Measurements from ENCODE around the gene AP1G2.

Gene AP1G2

DNA sequence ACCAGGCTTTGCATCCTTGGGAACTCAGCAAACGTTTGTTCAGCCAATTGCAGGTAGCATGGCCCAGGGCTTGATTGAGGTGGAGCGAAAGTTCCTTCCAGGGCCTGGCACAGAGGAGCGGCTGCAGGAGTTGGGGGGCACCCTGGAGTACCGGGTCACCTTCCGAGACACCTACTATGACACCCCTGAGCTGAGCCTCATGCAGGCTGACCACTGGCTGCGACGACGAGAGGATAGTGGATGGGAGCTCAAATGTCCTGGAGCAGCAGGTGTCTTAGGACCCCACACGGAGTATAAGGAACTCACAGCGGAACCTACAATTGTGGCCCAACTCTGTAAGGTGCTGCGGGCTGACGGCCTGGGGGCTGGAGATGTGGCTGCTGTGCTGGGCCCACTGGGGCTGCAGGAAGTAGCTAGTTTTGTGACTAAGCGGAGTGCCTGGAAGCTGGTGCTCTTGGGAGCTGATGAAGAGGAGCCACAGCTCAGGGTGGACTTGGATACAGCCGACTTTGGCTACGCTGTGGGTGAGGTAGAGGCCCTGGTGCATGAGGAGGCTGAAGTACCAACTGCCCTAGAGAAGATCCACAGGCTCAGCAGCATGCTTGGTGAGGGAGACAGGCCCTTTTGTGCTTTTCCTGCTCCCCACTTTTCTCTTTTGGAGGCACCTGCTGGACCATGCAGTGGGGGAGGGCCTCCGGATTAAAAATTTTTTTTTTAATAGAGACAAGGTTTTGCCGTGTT, 10.7 kb downstream of the AP1G2 start:
- no peak for DNase-seq (ENCODE audit: low read depth)

DNA sequence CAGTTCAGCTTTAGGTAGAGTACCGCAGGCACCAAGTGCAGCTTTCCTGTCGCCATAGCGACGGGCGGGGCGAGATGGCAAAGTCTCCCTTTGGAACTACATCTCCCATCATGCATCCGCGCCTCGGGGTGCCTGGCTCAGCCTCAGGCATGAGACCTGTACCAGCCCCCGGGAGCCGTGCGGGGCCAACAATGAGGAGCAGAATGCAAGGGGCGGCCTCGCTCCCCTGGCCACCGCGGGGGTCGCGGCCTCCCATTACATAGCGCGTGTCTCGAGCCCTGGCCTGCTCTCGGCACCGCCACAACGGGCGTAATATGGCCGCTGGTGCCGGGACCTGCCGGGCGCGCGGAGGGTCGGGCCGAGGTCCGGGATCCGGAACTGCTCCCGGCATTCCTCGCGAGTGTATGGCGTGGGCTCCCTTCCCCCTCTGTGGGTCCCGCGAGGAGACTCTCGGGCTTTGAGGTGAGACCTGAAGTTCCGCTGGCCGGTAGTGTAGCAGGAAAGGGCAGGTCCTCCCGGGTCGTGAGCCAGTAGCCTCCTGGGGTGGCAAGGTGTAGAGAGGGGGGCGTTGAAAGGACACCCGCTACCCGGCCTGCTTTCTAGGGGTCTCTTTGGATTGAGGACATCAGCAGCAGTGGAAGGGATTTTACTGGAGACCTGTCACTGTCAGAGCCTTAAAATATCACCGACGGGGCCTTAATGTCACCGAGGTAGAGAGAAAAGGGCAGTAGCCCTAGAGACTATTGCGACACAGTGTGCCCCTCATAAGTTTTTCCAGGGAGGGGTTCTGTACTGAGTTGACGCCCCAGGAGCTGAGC, 11.5 kb downstream of the AP1G2 start, which contains the start of gene THTPA:
THTPA (plus strand) TSS at position 390 of the 818 bp plus-strand sequence. CDS start 487 bp downstream, outside the sequence.
- peak; percentile 89 for DNase-seq (ENCODE audit: low read depth)

DNA sequence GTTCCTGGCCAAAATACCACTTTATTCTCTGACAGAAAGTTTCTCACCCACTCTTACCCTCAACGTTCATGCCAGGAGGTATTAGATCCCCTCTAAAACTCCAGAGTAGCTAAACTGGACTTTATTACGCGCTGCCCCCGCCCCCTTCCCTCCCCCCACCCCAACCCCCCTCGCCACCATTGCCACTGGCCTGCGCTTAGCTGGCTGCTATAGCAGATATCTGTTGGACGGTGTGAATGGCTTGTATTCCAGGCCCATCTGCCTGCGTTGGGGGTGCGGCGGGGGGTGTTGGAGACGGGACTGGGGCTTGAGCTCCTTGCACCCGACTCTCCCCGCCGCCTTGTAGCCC, 12.1 kb downstream of the AP1G2 start:
- DNase-seq (ENCODE audit: low read depth): no peak

DNA sequence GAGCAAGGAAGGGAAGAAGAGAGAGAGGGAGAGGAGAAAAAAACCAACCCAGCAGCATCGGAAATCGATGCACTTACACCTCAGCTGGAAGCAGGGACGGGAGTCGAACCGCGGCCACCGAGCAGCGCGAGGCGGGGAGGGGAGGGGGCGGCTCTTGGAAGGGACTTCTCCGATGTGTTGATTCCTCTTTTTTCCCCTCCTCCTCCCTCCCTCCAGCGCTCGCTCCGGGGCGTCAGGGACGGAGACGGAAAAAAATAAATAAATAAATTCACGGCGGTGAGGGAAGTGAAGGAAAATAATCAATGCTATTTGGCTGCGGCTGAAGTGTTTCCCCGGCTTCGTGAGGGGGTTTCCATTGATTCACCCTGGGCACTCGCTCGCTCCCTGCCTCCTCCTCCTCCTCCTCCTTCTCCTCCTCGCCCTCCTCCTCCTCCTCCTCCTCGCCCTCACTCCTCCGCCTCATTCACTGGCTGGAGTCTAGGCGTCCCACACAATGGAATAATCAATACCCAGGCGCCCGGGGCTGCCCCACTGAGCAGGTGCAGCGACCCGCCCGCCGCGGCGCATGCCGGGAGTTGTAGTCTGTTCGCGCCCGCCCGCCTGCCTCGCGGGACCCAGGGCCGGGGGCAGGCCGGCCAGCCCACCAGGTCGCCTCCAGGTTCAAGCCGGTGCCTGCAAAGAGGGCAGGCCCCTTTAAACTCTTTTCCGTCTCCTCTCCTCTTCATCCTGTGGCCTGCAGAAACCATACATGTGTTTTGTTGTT, 16.1 kb downstream of the AP1G2 start, which contains the start of gene ZFHX2:
ZFHX2 (minus strand) TSS at position 500 of the 763 bp plus-strand sequence. CDS start 16,440 bp downstream, outside the sequence.
- DNase-seq (ENCODE audit: low read depth): peak; percentile 76

DNA sequence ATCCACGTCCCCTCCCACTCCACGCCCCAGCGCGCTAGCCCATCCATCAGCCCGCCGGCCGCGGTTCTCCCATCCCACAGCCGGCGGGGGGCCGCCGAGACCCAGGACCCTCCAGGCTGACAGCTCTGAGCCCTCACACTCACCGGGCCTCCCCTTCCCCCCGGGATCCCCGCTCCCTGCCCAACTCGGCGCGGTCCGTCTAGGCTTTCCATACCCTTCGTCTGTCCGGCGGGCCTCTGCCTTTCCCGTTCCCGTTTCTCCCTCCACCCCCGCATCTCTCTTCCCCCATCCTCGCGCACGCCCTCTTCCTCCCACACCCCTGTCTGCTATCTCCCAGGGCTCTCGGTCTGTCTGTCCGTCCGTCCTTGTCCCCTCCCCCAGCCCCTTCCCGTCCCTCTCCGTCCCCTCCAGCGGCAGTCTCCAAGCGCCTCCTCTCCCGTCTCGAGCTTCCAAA, 16.8 kb downstream of the AP1G2 start:
- no peak for DNase-seq (ENCODE audit: low read depth)

DNA sequence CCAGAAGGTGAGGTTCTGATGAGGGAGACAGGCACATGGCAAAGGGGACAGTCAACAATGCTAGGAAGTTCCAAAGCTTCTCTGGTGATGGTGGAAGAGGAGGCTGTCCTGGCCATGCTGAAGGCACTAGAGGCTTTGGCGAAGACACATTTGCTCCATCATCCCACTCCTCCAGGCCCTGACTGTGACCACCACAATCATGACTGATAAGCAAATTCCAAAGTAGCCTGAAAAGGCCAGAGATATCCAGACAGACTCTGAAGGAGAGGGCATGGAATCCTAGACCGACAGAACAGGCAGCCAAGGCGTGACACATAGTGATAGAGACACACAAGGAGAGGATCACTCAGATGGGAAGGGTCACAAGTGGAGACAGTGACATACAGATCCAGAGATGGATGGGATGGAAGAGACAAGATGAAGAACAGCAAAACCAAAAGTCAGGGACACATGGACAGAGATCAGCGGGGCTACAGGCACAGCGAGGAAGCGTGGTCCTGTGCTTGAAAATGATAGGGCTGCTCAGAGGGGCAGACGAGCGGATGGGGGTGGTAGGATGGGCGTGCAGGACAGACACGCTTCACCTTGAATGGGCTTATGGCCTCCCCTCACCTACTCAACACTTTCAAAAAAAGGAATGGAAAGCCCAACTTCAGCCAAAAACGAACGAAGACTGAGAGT, 17.3 kb downstream of the AP1G2 start:
- no peak for DNase-seq (ENCODE audit: low read depth)

DNA sequence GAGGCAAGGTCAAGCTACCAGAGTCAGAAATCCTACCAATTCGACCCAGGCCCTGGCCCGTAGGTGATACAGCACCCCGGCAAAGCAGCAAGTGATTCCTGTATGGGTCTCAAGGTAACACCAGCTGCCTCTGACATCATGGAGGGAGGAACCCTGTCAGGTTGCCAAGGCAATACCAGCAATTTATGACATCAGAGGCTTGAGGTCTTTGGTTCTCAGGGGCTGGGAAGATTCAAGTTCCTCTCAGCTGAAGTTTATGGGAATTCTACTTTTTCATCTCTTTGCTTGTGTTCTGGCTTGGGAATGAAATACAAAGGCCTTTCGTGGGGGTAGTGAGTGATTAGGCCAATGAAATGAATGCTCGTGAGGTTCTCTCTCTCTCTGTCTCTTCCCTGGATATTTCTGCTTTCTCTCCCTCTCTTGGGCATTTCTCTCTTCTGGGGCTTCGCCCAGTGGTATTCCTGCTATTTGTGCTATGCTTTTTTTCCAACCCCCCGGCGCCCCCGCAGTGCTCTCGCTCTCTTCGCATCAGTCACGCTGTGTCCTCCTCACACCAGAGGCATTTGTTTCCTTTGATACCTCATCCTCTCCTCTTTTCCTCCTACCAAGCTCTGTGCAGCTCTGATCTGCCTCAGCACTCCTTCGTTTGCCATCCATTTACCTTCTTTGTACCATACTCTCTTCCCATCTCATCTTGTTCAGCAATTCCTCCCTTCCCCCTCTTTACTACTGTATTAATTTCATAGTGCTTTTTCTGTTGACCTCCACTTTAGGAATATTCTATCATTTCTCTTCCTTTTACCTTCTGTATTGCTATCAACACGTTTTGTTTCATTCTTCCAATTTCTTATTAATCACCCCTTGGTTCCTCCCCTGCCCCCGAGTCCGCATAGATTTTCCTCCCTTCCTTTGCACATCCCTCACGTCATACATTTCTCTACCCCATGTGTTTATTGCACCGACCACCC, 19.0 kb downstream of the AP1G2 start:
- DNase-seq (ENCODE audit: low read depth): no peak

DNA sequence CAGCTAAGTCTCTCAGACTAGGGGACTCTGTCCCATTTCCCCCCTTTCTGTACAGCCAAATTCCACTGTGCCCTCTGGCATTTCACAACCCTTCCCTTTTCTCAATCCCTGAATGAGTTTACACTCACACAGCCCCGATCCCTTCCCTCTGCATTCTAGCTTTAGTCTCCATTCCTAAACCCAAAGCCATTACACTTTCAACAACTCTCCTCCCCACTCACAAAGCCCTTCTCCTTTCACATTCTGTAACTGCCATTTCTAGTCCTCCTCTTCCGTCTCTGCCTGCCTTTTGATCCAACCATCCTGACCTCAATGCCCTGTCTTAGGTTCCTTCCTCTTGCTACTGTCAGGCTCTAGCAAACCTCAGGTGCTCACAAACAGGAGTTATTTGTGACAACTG, 19.7 kb downstream of the AP1G2 start:
- DNase-seq (ENCODE audit: low read depth): no peak

DNA sequence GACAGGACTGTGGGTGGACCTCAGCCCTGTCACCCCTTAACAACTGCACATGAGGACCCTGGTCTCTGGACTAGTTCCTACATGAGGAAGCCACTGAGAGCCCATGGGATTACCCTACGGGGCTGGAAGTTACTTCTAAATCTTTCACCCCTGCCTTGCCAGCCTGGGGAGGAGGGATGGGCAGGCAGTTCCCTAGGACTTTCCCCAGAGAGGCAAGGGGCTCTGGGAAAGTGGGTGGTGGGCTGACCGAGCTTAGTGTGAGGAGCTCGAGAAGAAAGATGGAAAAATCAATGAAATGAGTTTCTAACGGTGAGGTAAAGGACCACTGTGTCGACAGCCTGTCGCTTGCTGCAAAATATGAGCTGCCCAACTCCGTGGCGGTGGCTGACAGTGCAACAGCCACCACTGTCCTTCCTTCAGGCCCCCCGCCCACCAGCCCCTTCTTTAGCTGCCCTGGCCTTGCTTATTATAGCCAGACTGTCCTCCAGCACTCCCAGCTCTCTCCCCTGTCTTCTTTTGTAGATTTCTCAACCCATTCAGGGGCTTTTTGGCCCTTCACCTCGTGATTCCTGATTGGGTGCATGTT, 21.0 kb downstream of the AP1G2 start:
- DNase-seq (ENCODE audit: low read depth): no peak

DNA sequence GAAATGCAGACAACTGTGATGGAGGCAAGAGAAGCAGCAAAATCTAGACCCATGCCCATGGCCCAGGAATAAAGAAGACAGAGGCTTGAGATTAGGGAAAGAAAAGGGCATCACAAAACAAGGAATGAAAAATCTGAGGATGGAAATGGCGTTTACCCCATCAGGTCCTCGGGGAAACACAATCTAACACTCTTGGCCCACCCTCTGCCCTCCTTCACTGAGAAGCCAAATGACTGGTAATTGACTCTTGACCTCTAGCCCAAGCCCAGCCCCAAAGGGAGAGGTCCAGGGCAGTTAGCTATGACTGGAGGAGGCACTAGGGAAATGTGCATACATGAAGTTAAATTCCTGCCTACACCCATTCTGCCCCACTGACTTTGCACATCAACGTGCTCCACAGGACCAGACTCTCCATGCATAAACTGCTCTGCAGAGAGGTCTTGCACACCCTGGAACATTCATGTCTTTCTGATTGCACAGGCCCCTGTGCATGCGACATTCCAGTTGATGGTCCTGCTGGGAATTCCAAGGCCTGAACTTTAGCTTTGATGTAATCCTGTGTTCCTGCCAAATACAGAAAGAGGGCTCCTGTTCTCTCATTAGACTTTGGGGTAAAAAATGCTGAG, 21.7 kb downstream of the AP1G2 start:
- no peak for DNase-seq (ENCODE audit: low read depth)

DNA sequence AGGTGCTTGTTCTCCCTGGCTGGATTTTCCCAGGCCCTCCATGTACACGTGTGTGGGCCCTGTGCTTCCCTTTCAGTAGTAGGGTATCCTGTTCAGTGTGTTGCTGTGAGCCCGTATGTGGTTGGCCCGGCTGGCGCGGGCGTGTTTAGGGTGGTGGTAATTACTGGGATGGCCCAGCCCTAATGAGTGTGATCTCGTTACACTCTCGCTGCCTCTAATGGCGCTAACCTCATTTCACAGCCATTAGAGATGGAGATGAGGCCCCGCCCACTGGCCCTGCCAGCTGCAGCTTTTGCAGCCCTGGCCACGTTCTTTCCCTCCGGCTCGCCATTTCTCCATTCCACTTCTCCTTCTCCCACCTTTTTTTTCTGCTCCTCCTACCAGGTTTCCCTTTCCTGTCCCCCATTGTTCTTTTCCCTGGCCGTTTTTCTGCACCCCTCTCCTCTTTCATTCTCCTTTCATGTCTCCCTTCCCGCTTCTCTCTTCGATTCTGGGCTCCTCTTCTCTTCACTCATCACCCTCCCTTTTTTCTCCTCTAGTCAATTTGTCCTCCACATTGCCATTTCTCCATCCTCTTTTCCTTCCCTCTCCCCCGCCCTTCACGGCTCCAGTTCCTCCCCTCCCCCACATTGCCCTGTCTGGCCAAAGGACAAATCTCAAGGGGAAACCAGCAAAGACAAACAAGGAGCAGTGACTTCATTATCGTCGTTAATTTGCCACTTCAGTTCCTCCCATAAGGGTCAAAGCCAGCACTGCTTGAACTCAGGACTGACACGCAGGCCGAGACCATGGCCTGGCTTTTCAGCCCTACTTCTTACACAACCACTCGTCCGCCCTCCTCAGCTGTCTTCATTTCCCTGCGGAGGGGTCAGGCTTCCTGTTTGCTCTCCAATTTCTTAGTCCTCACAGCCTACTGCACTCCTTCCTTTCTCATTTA, 22.8 kb downstream of the AP1G2 start:
- no peak for DNase-seq (ENCODE audit: low read depth)

DNA sequence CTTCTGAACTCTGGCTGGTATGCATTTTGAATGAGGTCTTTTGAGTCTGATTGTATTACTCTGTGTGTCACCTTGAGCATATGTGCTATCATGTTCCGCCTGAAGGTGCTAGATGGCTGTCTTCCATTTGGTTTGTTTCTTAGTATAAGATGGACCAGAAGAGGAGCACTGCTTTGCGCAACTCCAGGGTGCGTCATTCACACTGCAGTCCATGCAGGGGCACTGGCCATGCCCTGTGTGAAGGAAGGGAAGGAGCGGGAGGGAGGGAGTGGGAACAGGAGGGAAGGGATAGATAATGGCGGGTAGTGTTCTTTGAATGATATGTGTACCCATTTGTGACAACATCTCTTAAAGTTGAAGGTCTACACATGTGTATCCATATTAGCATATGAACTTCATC, 24.2 kb downstream of the AP1G2 start:
- no peak for DNase-seq (ENCODE audit: low read depth)

DNA sequence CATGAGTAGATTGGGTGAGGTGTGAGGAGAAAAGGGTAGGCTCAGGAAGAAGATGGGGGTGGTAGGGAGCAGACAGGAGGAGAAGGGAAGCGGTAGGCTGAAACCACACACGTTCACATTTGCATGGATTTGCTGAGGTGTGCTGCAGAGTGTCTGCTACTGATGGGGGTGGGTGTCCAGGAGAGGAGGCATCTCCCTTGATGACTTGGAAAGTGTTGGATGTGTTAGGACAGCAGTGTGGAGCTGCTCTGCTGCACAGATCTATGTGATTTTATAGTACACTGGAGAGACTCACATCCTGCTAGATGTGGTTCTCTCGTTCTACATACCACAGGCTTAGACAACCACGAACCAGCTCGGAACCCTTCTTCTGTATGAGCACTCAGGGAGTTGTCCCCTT, 25.3 kb downstream of the AP1G2 start:
- DNase-seq (ENCODE audit: low read depth): no peak

DNA sequence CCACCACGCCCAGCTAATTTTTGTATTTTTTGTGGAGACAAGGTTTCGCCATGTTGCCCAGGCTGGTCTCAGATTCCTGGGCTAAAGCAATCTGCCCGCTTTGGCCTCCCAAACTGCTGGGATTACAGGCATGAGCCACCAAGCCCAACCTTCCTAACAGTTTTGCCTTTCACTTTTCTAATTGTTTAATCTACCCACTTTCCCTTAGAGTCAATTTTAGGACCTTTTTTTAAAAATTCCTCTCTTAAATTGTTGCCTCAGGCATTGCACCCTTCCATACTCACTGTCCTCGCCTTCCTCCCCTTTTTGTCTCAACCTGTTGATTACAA, 27.5 kb downstream of the AP1G2 start:
- DNase-seq (ENCODE audit: low read depth): no peak

DNA sequence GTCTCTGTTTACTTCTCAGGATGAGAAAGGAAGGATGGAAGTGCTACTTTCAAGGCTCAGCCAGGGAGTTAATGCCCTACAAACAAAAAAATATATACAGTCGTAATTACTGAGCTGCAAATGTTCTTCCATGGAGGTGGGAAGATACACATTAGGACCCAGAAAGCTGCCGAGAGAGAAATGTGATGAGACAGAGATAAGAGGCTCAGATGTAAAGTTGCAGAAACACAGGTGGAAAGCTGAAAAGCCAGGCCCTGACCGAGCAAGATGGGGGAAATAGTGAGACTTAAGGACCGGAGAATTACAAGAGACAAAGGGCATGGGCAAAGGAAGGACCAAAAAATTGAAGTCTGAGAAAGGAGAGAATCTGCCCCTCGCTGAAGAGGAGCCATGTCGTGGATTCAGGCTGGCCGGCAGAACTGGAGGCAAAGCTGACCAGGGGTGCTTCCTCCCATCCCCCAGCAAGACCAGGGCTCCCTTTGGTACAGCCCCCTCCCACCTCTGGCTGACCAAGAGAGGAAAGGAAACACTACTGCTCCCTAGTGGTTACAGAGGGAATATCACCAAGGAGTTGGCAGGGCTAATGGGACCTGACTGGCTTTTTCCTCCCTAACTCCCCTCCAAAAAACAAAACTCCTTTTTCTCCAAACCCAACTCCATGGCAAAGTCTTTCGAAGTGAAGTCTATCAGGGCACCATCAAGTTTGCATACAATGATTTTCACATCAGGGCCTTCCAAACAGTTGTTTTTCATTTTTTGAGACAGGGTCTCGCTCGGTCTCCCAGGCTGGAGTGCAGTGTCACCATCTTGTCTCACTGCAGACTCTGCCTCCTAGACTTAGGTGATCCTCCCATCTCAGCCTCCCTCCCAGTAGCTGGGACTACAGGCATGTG, 28.1 kb downstream of the AP1G2 start:
- DNase-seq (ENCODE audit: low read depth): no peak

DNA sequence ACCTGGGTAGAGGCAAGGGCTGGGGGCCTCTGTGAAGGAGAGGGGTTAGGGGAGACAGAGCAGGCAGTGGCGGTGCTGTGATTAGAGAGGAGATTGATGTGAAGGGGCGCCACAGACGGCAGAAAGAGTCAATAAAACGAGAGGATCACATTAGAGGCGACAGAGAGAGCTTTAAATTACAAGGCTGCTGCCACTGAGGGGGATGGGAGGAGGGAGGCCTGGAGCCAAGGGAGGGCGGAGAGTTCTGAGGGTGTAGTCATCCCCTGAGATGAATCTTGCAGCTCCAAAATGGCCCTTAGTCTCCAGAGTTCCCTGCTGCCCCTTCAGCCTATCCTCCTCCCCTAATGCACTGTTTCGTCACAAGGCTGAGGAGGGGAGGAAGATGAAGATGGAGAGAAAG, 28.8 kb downstream of the AP1G2 start:
- no peak for DNase-seq (ENCODE audit: low read depth)

DNA sequence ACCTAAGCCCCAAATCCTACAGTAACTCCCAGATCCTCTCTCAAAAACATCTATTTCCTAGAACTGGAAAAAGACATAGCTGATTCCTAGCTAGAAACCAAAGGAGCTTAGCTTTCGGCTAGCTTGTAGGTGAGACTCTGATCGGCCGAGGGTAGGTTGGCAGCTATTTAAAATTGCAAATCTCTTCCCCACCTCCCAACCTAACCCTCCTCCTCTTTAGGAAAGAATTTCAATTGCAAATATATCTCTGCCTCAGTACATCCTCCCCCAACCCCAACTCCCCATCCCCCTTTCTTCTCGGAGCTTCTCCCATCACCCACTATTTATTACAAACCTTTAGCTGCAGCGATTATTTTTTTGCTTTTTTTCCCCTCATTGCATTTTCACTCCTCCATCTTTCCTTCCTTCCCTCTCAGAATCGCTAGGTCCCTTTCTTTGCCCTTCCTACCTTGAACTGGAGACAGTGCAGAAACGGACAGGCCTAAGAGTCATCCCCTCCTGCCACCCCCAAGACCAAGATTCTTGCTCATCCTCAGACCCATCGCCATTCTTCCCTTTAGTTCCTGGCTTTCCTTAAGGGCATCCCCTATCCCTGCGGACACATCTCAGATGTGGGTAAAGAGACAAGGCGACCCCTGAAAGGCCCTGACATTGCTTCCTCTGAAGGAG, 29.4 kb downstream of the AP1G2 start:
- no peak for DNase-seq (ENCODE audit: low read depth)
